ENCODE data around the gene ZCCHC12. TPM values are rescaled to one million over a fixed set of nuclear protein-coding genes. Genes with fewer than 3 reads are reported as not detected.

ZCCHC12 gene
- total RNA-seq, result under 0.01 TPM in 1 of 2 replicates, not detected in the other

GRCh38 chrX:118823263-118824172, at the start of gene ZCCHC12:
ZCCHC12 (plus strand) TSS chrX:118823824; CDS start chrX:118825245, 1,421 bp downstream.

Other genes with a start within 250 kb of the ZCCHC12 start
- gene IL13RA1, start 96.2 kb upstream of the ZCCHC12 start, total RNA-seq, result 16.9 and 23.5 TPM in 2 replicates
- not detected in 2 replicates for gene LONRF3, start 150.8 kb downstream of the ZCCHC12 start, total RNA-seq
- gene CT47C1, start 249.2 kb downstream of the ZCCHC12 start, total RNA-seq, result not detected in 2 replicates